Measurements from ENCODE around the gene BRWD1. TPM values are rescaled to one million over a fixed set of nuclear protein-coding genes. Genes with fewer than 3 reads are reported as not detected.
A peak's percentile ranks its signal among the peaks of the same experiment; 100 is the strongest.
"Not testable (repeated sequence)": the region's sequence is repeated elsewhere in the genome, so short reads cannot be mapped to it uniquely, and the experiment has no call there.

Gene BRWD1
- total and polyA plus RNA-seq, 7 experiments from 2014 or later = 27.4 to 108 (median 77.9) TPM

GRCh38 chr21:39169906-39170305 lies 143.5 kb downstream of the BRWD1 start:
- Mint-ChIP-seq H3K4me3 (no peak overlapping the region), H3K4me1 (no peaks in the 10 kb centered on the region), H3K36me3 (peaks cover 0 to 35% (median 12%) of the 10 kb centered on the region in 5 donors), H3K27me3 (peaks cover 0 to 4% (median 0%) of the 10 kb centered on the region in 5 donors), H3K9me3 (peaks cover 0 to 12% (median 5%) of the 10 kb centered on the region in 11 donors), H3K27ac (no peak overlapping the region)
- Histone ChIP-seq H3K4me1 (ENCODE audit: control insufficient read depth in 2 of 2, insufficient read depth in 2 of 2, low read length in 2 of 2) (no peaks in the 10 kb centered on the region), H3K4me3 (ENCODE audit: low read length) (no peak overlapping the region), H3K36me3 (ENCODE audit: control insufficient read depth in 2 of 3, insufficient read depth in 3 of 3, low read length in 3 of 3) (peaks cover 0 to 26% (median 0%) of the 10 kb centered on the region in 3 experiments), H3K27me3 (ENCODE audit: control insufficient read depth in 2 of 2, insufficient read depth in 2 of 2, low read length in 2 of 2) (peaks cover 0 to 4% of the 10 kb centered on the region in 2 donors), H3K9me3 (ENCODE audit: control insufficient read depth in 2 of 3, low read length in 3 of 3) (peaks cover 0 to 2% (median 0%) of the 10 kb centered on the region in 3 experiments), H3K27ac (ENCODE audit: low read depth, low read length) (no peak overlapping the region)
- POLR2A ChIA-PET = no interaction called here
- no peak for DNase-seq
- CTCF ChIA-PET = interaction anchor here (0.8 kb wide), 1 partner anchor 13 kb away, joined by 3 read pairs; the partner anchor contains the start of gene PSMG1
- intact Hi-C loops (cut with micrococcal nuclease) = no loop called here
- no peak for ATAC-seq

GRCh38 chr21:39168800-39169199 lies 144.6 kb downstream of the BRWD1 start:
- Mint-ChIP-seq H3K27me3 (peaks cover 0 to 4% (median under 1%) of the 10 kb centered on the region in 5 donors), H3K4me1 (no peaks in the 10 kb centered on the region), H3K36me3 (peaks cover 0 to 28% (median 10%) of the 10 kb centered on the region in 5 donors), H3K4me3 (no peak overlapping the region), H3K9me3 (peaks cover 0 to 22% (median 11%) of the 10 kb centered on the region in 11 donors), H3K27ac (peak overlapping the region in 1 of 9 donors; percentile 0)
- Histone ChIP-seq H3K4me3 (ENCODE audit: low read length) (no peak overlapping the region), H3K4me1 (ENCODE audit: control insufficient read depth in 2 of 2, insufficient read depth in 2 of 2, low read length in 2 of 2) (no peaks in the 10 kb centered on the region), H3K27me3 (ENCODE audit: control insufficient read depth in 2 of 2, insufficient read depth in 2 of 2, low read length in 2 of 2) (peaks cover 0 to 4% of the 10 kb centered on the region in 2 donors), H3K9me3 (ENCODE audit: control insufficient read depth in 2 of 3, low read length in 3 of 3) (peaks cover 0 to 12% (median 0%) of the 10 kb centered on the region in 3 experiments), H3K36me3 (ENCODE audit: control insufficient read depth in 2 of 3, insufficient read depth in 3 of 3, low read length in 3 of 3) (peaks cover 0 to 16% (median 0%) of the 10 kb centered on the region in 3 experiments), H3K27ac (ENCODE audit: low read depth, low read length) (no peak overlapping the region)
- no peak for DNase-seq
- intact Hi-C loops (cut with micrococcal nuclease) = no loop called here
- ATAC-seq = no peak
- ChIA-PET CTCF (interaction anchor here (1.1 kb wide), 1 partner anchor 437 kb away, joined by 3 read pairs; no protein-coding TSS in a partner anchor), POLR2A (interaction anchor here (0.7 kb wide), 1 partner anchor 145 kb away, joined by 3 read pairs; the partner anchor contains the start of gene BRWD1)

GRCh38 chr21:39164523-39164922 lies 148.9 kb downstream of the BRWD1 start:
- peaks cover 0 to 4% of the 10 kb centered on the region in 2 donors for H3K27me3 ChIP-seq (ENCODE audit: control insufficient read depth in 2 of 2, insufficient read depth in 2 of 2, low read length in 2 of 2)
- DNase-seq = no peak

GRCh38 chr21:39161064-39161463 lies 152.4 kb downstream of the BRWD1 start:
- no peaks in the 10 kb centered on the region for H3K27me3 ChIP-seq (ENCODE audit: control insufficient read depth in 2 of 2, insufficient read depth in 2 of 2, low read length in 2 of 2)
- Mint-ChIP-seq H3K27me3 (peaks cover 0 to 16% (median 8%) of the 10 kb centered on the region in 5 donors), H3K9me3 (peaks cover 0 to 27% (median 13%) of the 10 kb centered on the region in 11 donors), H3K4me1 (peaks cover 0 to 1% (median 0%) of the 10 kb centered on the region in 7 donors), H3K36me3 (peaks cover 0 to 6% (median 3%) of the 10 kb centered on the region in 5 donors), H3K27ac (no peak overlapping the region), H3K4me3 (no peak overlapping the region)
- H3K27ac ChIP-seq (ENCODE audit: low read depth, low read length) = no peak overlapping the region
- intact Hi-C loops (cut with micrococcal nuclease) = no loop called here
- POLR2A ChIA-PET = no interaction called here
- H3K9me3 ChIP-seq (ENCODE audit: control insufficient read depth in 2 of 3, low read length in 3 of 3) = peaks cover 0 to 17% (median 0%) of the 10 kb centered on the region in 3 experiments
- CTCF ChIA-PET = interaction anchor here (0.8 kb wide), 1 partner anchor 13 kb away, joined by 3 read pairs; no protein-coding TSS in a partner anchor
- ATAC-seq (no peak), DNase-seq (no peak)
- H3K4me3 ChIP-seq (ENCODE audit: low read length) = no peak overlapping the region
- no peaks in the 10 kb centered on the region for H3K4me1 ChIP-seq (ENCODE audit: control insufficient read depth in 2 of 2, insufficient read depth in 2 of 2, low read length in 2 of 2)
- H3K36me3 ChIP-seq (ENCODE audit: control insufficient read depth in 2 of 3, insufficient read depth in 3 of 3, low read length in 3 of 3) = no peaks in the 10 kb centered on the region

More at GRCh38 chr21:39164523-39164922, 148.9 kb downstream of the BRWD1 start:
- Mint-ChIP-seq H3K4me1 (peaks cover 0 to 1% (median 0%) of the 10 kb centered on the region in 7 donors), H3K4me3 (no peak overlapping the region), H3K36me3 (peaks cover 0 to 18% (median 4%) of the 10 kb centered on the region in 5 donors), H3K27ac (no peak overlapping the region), H3K27me3 (peaks cover 0 to 16% (median 8%) of the 10 kb centered on the region in 5 donors), H3K9me3 (peaks cover 0 to 29% (median 13%) of the 10 kb centered on the region in 11 donors)
- Histone ChIP-seq H3K4me3 (ENCODE audit: low read length) (no peak overlapping the region), H3K36me3 (ENCODE audit: control insufficient read depth in 2 of 3, insufficient read depth in 3 of 3, low read length in 3 of 3) (no peaks in the 10 kb centered on the region), H3K4me1 (ENCODE audit: control insufficient read depth in 2 of 2, insufficient read depth in 2 of 2, low read length in 2 of 2) (no peaks in the 10 kb centered on the region), H3K9me3 (ENCODE audit: control insufficient read depth in 2 of 3, low read length in 3 of 3) (peaks cover 0 to 17% (median 0%) of the 10 kb centered on the region in 3 experiments), H3K27ac (ENCODE audit: low read depth, low read length) (no peak overlapping the region)
- CTCF ChIA-PET = no interaction called here
- ATAC-seq = no peak
- intact Hi-C loops (cut with micrococcal nuclease) = no loop called here
- POLR2A ChIA-PET = no interaction called here

GRCh38 chr21:39159342-39160063 lies 153.9 kb downstream of the BRWD1 start:
- H3K27me3 Mint-ChIP-seq = peaks cover 0 to 13% (median 6%) of the 10 kb centered on the region in 5 donors
- intact Hi-C loops (cut with micrococcal nuclease) = no loop called here

GRCh38 chr21:39157241-39157640 lies 156.2 kb downstream of the BRWD1 start:
- intact Hi-C loops (cut with micrococcal nuclease); H3K27ac Mint-ChIP-seq; CTCF ChIA-PET; POLR2A ChIA-PET; H3K9me3 ChIP-seq (ENCODE audit: control insufficient read depth in 2 of 3, low read length in 3 of 3); H3K27me3 Mint-ChIP-seq; H3K36me3 Mint-ChIP-seq; H3K9me3 Mint-ChIP-seq; H3K36me3 ChIP-seq (ENCODE audit: control insufficient read depth in 2 of 3, insufficient read depth in 3 of 3, low read length in 3 of 3); ATAC-seq; H3K4me3 Mint-ChIP-seq; H3K4me1 Mint-ChIP-seq; H3K4me3 ChIP-seq (ENCODE audit: low read length); H3K4me1 ChIP-seq (ENCODE audit: control insufficient read depth in 2 of 2, insufficient read depth in 2 of 2, low read length in 2 of 2); H3K27me3 ChIP-seq (ENCODE audit: control insufficient read depth in 2 of 2, insufficient read depth in 2 of 2, low read length in 2 of 2); DNase-seq; H3K27ac ChIP-seq (ENCODE audit: low read depth, low read length): not testable (repeated sequence)

More at GRCh38 chr21:39159342-39160063, 153.9 kb downstream of the BRWD1 start:
- peaks cover 0 to 1% (median 0%) of the 10 kb centered on the region in 7 donors for H3K4me1 Mint-ChIP-seq
- ATAC-seq = no peak
- peaks cover 0 to 15% (median 7%) of the 10 kb centered on the region in 11 donors for H3K9me3 Mint-ChIP-seq
- H3K4me3 ChIP-seq (ENCODE audit: low read length) = no peak overlapping the region
- H3K36me3 ChIP-seq (ENCODE audit: control insufficient read depth in 2 of 3, insufficient read depth in 3 of 3, low read length in 3 of 3) = no peaks in the 10 kb centered on the region
- no peak overlapping the region for H3K4me3 Mint-ChIP-seq
- H3K4me1 ChIP-seq (ENCODE audit: control insufficient read depth in 2 of 2, insufficient read depth in 2 of 2, low read length in 2 of 2) = no peaks in the 10 kb centered on the region
- H3K36me3 Mint-ChIP-seq = peaks cover 0 to 6% (median 3%) of the 10 kb centered on the region in 5 donors
- no peak overlapping the region for H3K27ac Mint-ChIP-seq
- no peaks in the 10 kb centered on the region for H3K27me3 ChIP-seq (ENCODE audit: control insufficient read depth in 2 of 2, insufficient read depth in 2 of 2, low read length in 2 of 2)
- POLR2A ChIA-PET = no interaction called here
- H3K27ac ChIP-seq (ENCODE audit: low read depth, low read length) = no peak overlapping the region
- DNase-seq = no peak
- CTCF ChIA-PET = no interaction called here
- peaks cover 0 to 11% (median 0%) of the 10 kb centered on the region in 3 experiments for H3K9me3 ChIP-seq (ENCODE audit: control insufficient read depth in 2 of 3, low read length in 3 of 3)
